ENCODE results near the gene CAMSAP2. TPM values are rescaled to one million over a fixed set of nuclear protein-coding genes. Genes with fewer than 3 reads are reported as not detected.
A peak's percentile ranks its signal among the peaks of the same experiment; 100 is the strongest.

The CAMSAP2 gene
- total RNA-seq = 50.3 and 55.7 TPM in 2 replicates

GRCh38 chr1:200738327-200738948, at the start of gene CAMSAP2:
TSS of gene CAMSAP2 (plus strand) at chr1:200738893. CDS start at chr1:200739828, 935 bp downstream.
- H3K27me3 ChIP-seq (ENCODE audit: insufficient read depth, low read length) = no peaks in the 10 kb centered on the region
- no peaks in the 10 kb centered on the region for H3K36me3 ChIP-seq (ENCODE audit: insufficient read depth, low read length)
- DNase-seq (ENCODE audit: insufficient read length, low spot score, missing footprints) = peak; percentile 98
- H3K4me3 ChIP-seq (ENCODE audit: insufficient read depth, low read length) = peak within 1 kb of the TSS; percentile 94
- no peaks in the 10 kb centered on the region for H3K9me3 ChIP-seq (ENCODE audit: low read depth, low read length)
- peaks cover 35% of the 10 kb centered on the region for H4K20me1 ChIP-seq (ENCODE audit: insufficient read depth, low read length)
- TF ChIP-seq CTCF (IDR thresholded peaks at IDR 0.05; ENCODE audit: extremely low read depth, low read depth, low read length) = no peak
- H3K4me2 ChIP-seq (ENCODE audit: insufficient read depth, low read length) = peak within 1 kb of the TSS; percentile 99
- peak within 1 kb of the TSS; percentile 94 for H3K27ac ChIP-seq (ENCODE audit: low read depth, low read length)
- H2AFZ ChIP-seq (ENCODE audit: low read length) = peak within 1 kb of the TSS; percentile 91
- H3K4me1 ChIP-seq (ENCODE audit: insufficient read depth, low read length) = peaks cover 26% of the 10 kb centered on the region
- peaks cover 44% of the 10 kb centered on the region for H3K79me2 ChIP-seq (ENCODE audit: insufficient read depth, low read length)

GRCh38 chr1:200692316-200692715, 46.4 kb upstream of the CAMSAP2 start:
- Histone ChIP-seq H3K4me3 (ENCODE audit: insufficient read depth, low read length) (no peak overlapping the region), H4K20me1 (ENCODE audit: insufficient read depth, low read length) (no peaks in the 10 kb centered on the region), H2AFZ (ENCODE audit: low read length) (no peak overlapping the region), H3K4me2 (ENCODE audit: insufficient read depth, low read length) (no peak overlapping the region), H3K36me3 (ENCODE audit: insufficient read depth, low read length) (no peaks in the 10 kb centered on the region), H3K9me3 (ENCODE audit: low read depth, low read length) (no peaks in the 10 kb centered on the region), H3K4me1 (ENCODE audit: insufficient read depth, low read length) (no peaks in the 10 kb centered on the region), H3K27ac (ENCODE audit: low read depth, low read length) (no peak overlapping the region), H3K79me2 (ENCODE audit: insufficient read depth, low read length) (no peaks in the 10 kb centered on the region), H3K27me3 (ENCODE audit: insufficient read depth, low read length) (no peaks in the 10 kb centered on the region)
- TF ChIP-seq CTCF (IDR thresholded peaks at IDR 0.05; ENCODE audit: extremely low read depth, low read depth, low read length) = no peak
- no peak for DNase-seq (ENCODE audit: insufficient read length, low spot score, missing footprints)

- H3K4me1 ChIP-seq (ENCODE audit: insufficient read depth, low read length) = no peaks in the 10 kb centered on the region
- no peak overlapping the region for H3K27ac ChIP-seq (ENCODE audit: low read depth, low read length)
- no peak overlapping the region for H3K4me3 ChIP-seq (ENCODE audit: insufficient read depth, low read length)
- DNase-seq (ENCODE audit: insufficient read length, low spot score, missing footprints) = no peak
- H3K36me3 ChIP-seq (ENCODE audit: insufficient read depth, low read length) = no peaks in the 10 kb centered on the region
- no peaks in the 10 kb centered on the region for H3K79me2 ChIP-seq (ENCODE audit: insufficient read depth, low read length)
- no peaks in the 10 kb centered on the region for H3K9me3 ChIP-seq (ENCODE audit: low read depth, low read length)
- no peak for TF ChIP-seq CTCF (IDR thresholded peaks at IDR 0.05; ENCODE audit: extremely low read depth, low read depth, low read length)
- no peak overlapping the region for H2AFZ ChIP-seq (ENCODE audit: low read length)
- no peaks in the 10 kb centered on the region for H3K27me3 ChIP-seq (ENCODE audit: insufficient read depth, low read length)
- H4K20me1 ChIP-seq (ENCODE audit: insufficient read depth, low read length) = no peaks in the 10 kb centered on the region
- no peak overlapping the region for H3K4me2 ChIP-seq (ENCODE audit: insufficient read depth, low read length)
Measured at GRCh38 chr1:200693327-200693726, 45.4 kb upstream of the CAMSAP2 start.

GRCh38 chr1:200694738-200695137, 44.0 kb upstream of the CAMSAP2 start:
- no peak for TF ChIP-seq CTCF (IDR thresholded peaks at IDR 0.05; ENCODE audit: extremely low read depth, low read depth, low read length)
- Histone ChIP-seq H3K36me3 (ENCODE audit: insufficient read depth, low read length) (no peaks in the 10 kb centered on the region), H3K9me3 (ENCODE audit: low read depth, low read length) (no peaks in the 10 kb centered on the region), H4K20me1 (ENCODE audit: insufficient read depth, low read length) (no peaks in the 10 kb centered on the region), H2AFZ (ENCODE audit: low read length) (no peak overlapping the region), H3K4me3 (ENCODE audit: insufficient read depth, low read length) (no peak overlapping the region), H3K4me1 (ENCODE audit: insufficient read depth, low read length) (no peaks in the 10 kb centered on the region), H3K79me2 (ENCODE audit: insufficient read depth, low read length) (no peaks in the 10 kb centered on the region), H3K27ac (ENCODE audit: low read depth, low read length) (no peak overlapping the region), H3K27me3 (ENCODE audit: insufficient read depth, low read length) (no peaks in the 10 kb centered on the region), H3K4me2 (ENCODE audit: insufficient read depth, low read length) (no peak overlapping the region)
- no peak for DNase-seq (ENCODE audit: insufficient read length, low spot score, missing footprints)

Data from osteoblast (primary cell).